Transverse colon (tissue), 4 donors: ENCODE measurements around the gene ISYNA1. TPM values are rescaled to one million over a fixed set of nuclear protein-coding genes. Genes with fewer than 3 reads are reported as not detected.

ENCODE experiments used
- DNase-seq: peaks from one replicate; pipeline ENCODE4 v3.0.0-alpha.2; 2019
- H3K27ac ChIP-seq, 4 donors: fragments of 200-600 bp; sonication (generic); 2 replicates each; pipeline ENCODE4 v1.5.1; 2016 to 2018; ENCODE audit warnings: inconsistent platforms in 4 of 4
- H3K27me3 ChIP-seq: fragments of 200-600 bp; sonication (generic); 2 replicates; pipeline ENCODE4 v1.5.1; 2017; ENCODE audit warnings: inconsistent platforms
- H3K36me3 ChIP-seq, 4 donors: fragments of 200-600 bp; sonication (generic); 2 replicates each; pipeline ENCODE4 v1.5.1; 2017 to 2019; ENCODE audit warnings: inconsistent platforms in 4 of 4
- H3K4me1 ChIP-seq, 4 donors: fragments of 200-600 bp; sonication (generic); 2 replicates each; pipeline ENCODE4 v1.5.1; 2017 to 2020; ENCODE audit warnings: inconsistent platforms in 4 of 4
- H3K4me3 ChIP-seq, 4 donors: fragments of 200-600 bp; sonication (generic); 1 replicate in 1 of 4; 2 replicates in 3 of 4; pipeline versions ENCODE4 v1.5.1 to v1.6.1; 2017 to 2019; ENCODE audit warnings: inconsistent platforms in 4 of 4
- H3K9me3 ChIP-seq, 2 donors: fragments of 200-600 bp; sonication (generic); 2 replicates each; pipeline ENCODE4 v1.5.1; 2017 to 2019; ENCODE audit warnings: inconsistent platforms in 2 of 2
- CTCF ChIP-seq, 5 experiments: fragments of 200-600 bp in 3 of 5; fragments of 450-650 bp in 2 of 5; sonication (generic) in 3 of 5; IDR thresholded peaks; 1 replicate in 2 of 5; 2 replicates in 3 of 5; pipeline ENCODE4 v1.5.1; 2016 to 2017; ENCODE audit warnings: antibody characterized with exemption in 5 of 5, inconsistent platforms in 3 of 5, mild to moderate bottlenecking in 2 of 5, moderate library complexity in 1 of 5
- EP300 ChIP-seq: sonication (generic); formaldehyde crosslinking; IDR thresholded peaks from one replicate; pipeline ENCODE4 v1.6.1; 2017; ENCODE audit warnings: antibody characterized with exemption, low read depth
- POLR2A ChIP-seq: fragments of 450-650 bp; IDR thresholded peaks from one replicate; pipeline ENCODE4 v1.6.1; 2016; ENCODE audit warnings: antibody characterized with exemption, mild to moderate bottlenecking, moderate library complexity
- POLR2AphosphoS5 ChIP-seq, 3 donors: sonication (generic); formaldehyde crosslinking; IDR thresholded peaks; one replicate each; pipeline ENCODE4 v1.6.1; 2016; ENCODE audit warnings: antibody characterized with exemption in 3 of 3
- WGBS, 2 donors: methylation state at CpG; one replicate each; pipeline ENCODE4 v1.1.5; 2018; ENCODE audit warnings: low coverage in 1 of 2; 5-methylcytosine and 5-hydroxymethylcytosine counted together
- in situ Hi-C, 4 donors: fragments of 200-750 bp; cut with MboI; loops; one replicate each; pipeline versions ENCODE4 v1.15.0 to v1.15.1; 2017; ENCODE audit warnings: low sequenced_read_pairs in 3 of 4, low pct_ligation_motif_present in 1 of 4, low pct_unique_long_range_greater_than_20kb in 1 of 4
- intact Hi-C: fragments of 100-400 bp; cut with DNase I; formaldehyde crosslinking; loops from one replicate; pipeline ENCODE4 v1.15.1; 2023; ENCODE audit warnings: low total_unique reads
- total RNA-seq, 4 donors: library from RNA; depleted of rRNA; stranded (reverse); fragments of >200 nt; gene quantifications; one replicate each; pipeline ENCODE4 v1.1.0, GENCODE V29; 2016

The ISYNA1 gene
- total RNA-seq, 4 donors from 2014 or later: 3.0 to 15.1 (median 8.8) TPM

GRCh38 chr19:18425515-18426415 is 12.2 kb downstream of the ISYNA1 start:
- Histone ChIP-seq H3K27me3 (no peaks in the 10 kb centered on the region), H3K36me3 (no peaks in the 10 kb centered on the region), H3K27ac (peak overlapping the region; percentile 59 to 82 (median 66)), H3K4me1 (peaks cover 26 to 60% (median 40%) of the 10 kb centered on the region in 4 donors), H3K9me3 (no peaks in the 10 kb centered on the region), H3K4me3 (no peak overlapping the region)
- peak; percentile 55 for DNase-seq
- intact Hi-C loops: no loop called here
- 62 to 72% methylated on average over 6 to 16 of the region's 18 CpGs for WGBS, 2 donors
- in situ Hi-C loops: no loop called here
- no peak for TF ChIP-seq POLR2AphosphoS5 (IDR thresholded peaks at IDR 0.05)
- TF ChIP-seq EP300: no peak
- TF ChIP-seq CTCF (IDR thresholded peaks at IDR 0.05): no peak
- no peak for TF ChIP-seq POLR2A

- no peak for DNase-seq
- TF ChIP-seq POLR2A (no peak), EP300 (no peak), POLR2AphosphoS5 (IDR thresholded peaks at IDR 0.05) (no peak), CTCF (IDR thresholded peaks at IDR 0.05) (no peak)
- Histone ChIP-seq H3K36me3 (no peaks in the 10 kb centered on the region), H3K27me3 (no peaks in the 10 kb centered on the region), H3K4me1 (peaks cover 26 to 68% (median 48%) of the 10 kb centered on the region in 4 donors), H3K9me3 (no peaks in the 10 kb centered on the region), H3K4me3 (no peak overlapping the region), H3K27ac (peak overlapping the region; percentile 59 to 82 (median 66))
- intact Hi-C loops: no loop called here
- in situ Hi-C loops: loop anchor here in 1 of 4 donors (25.0 kb wide), 1 partner anchor 163 kb away; the partner anchor contains the start of gene IQCN
- 40 to 88% methylated on average over 1 to 16 of the region's 17 CpGs for WGBS, 2 donors
Observed at GRCh38 chr19:18424890-18425514, 12.9 kb downstream of the ISYNA1 start.

GRCh38 chr19:18424122-18424889 is 13.6 kb downstream of the ISYNA1 start:
- no peaks in the 10 kb centered on the region for H3K36me3 ChIP-seq
- no peaks in the 10 kb centered on the region for H3K9me3 ChIP-seq
- DNase-seq: no peak
- intact Hi-C loops: no loop called here
- H3K4me1 ChIP-seq: peaks cover 21 to 64% (median 46%) of the 10 kb centered on the region in 4 donors
- no peaks in the 10 kb centered on the region for H3K27me3 ChIP-seq
- WGBS, 2 donors: 67% methylated on average over 20 of the region's 22 CpGs; no CpG with 5 or more reads in 1 of the 2 donors
- in situ Hi-C loops: loop anchor here in 1 of 4 donors (25.0 kb wide), 1 partner anchor 162 kb away; the partner anchor contains the start of gene IQCN
- no peak overlapping the region for H3K4me3 ChIP-seq
- TF ChIP-seq POLR2A: no peak
- no peak for TF ChIP-seq POLR2AphosphoS5 (IDR thresholded peaks at IDR 0.05)
- no peak for TF ChIP-seq EP300
- no peak for TF ChIP-seq CTCF (IDR thresholded peaks at IDR 0.05)
- H3K27ac ChIP-seq: peak overlapping the region; percentile 7 to 82 (median 49)
